Endothelial cell of umbilical vein (primary cell): ENCODE results near the gene SLC27A4. TPM values are rescaled to one million over a fixed set of nuclear protein-coding genes. Genes with fewer than 3 reads are reported as not detected.

Source experiments
- BruUV-seq: library from RNA; stranded (reverse); fragments of 400-500 nt; replicated peaks from 2 replicates; lab custom pipeline; 2021; lab: Mats Ljungman, UMichigan
- CTCF ChIA-PET: fragments of 300-600, 350-600 bp; sonication (Branson Sonifier 250); formaldehyde crosslinking; loops from one replicate; lab custom pipeline; 2021; ENCODE audit warnings: antibody characterized with exemption, inconsistent platforms; lab: Charles Lee
- POLR2A ChIA-PET: fragments of 300-600, 350-600 bp; sonication (Branson Sonifier 250); formaldehyde crosslinking; loops from one replicate; lab custom pipeline; 2021; ENCODE audit warnings: antibody characterized with exemption, inconsistent platforms; lab: Charles Lee
- DNase-seq: peaks from one replicate; pipeline ENCODE4 v3.0.0-alpha.2; 2011; ENCODE audit warnings: low read depth, low spot score
- FAIRE-seq: peaks from 2 replicates; lab custom pipeline; 2011; peaks lifted over from hg19 to GRCh38; lab: Jason Lieb, UNC
- H2AFZ ChIP-seq: 2 replicates; pipeline ENCODE4 v1.6.0; 2012; ENCODE audit warnings: low read depth, low read length, control low read depth, inconsistent platforms
- H3K27ac ChIP-seq: 2 replicates; pipeline ENCODE4 v1.5.1; 2011; ENCODE audit warnings: low read depth, mild to moderate bottlenecking, control low read depth, low read length, moderate library complexity; ENCODE audit not compliant: insufficient read depth
- H3K27me3 ChIP-seq, 2 experiments: 2 replicates each; pipeline versions ENCODE4 v1.6.0 to v1.6.1; 2011; ENCODE audit warnings: low read length in 2 of 2, mixed read lengths in 1 of 2; ENCODE audit not compliant: control insufficient read depth in 2 of 2, insufficient read depth in 2 of 2
- H3K36me3 ChIP-seq, 2 experiments: 2 replicates in 1 of 2; 3 replicates in 1 of 2; pipeline ENCODE4 v1.5.1; 2011; ENCODE audit warnings: low read length in 2 of 2, mild to moderate bottlenecking in 1 of 2, moderate library complexity in 1 of 2; ENCODE audit not compliant: control insufficient read depth in 2 of 2, insufficient read depth in 2 of 2; ENCODE audit errors: extremely low read depth in 1 of 2
- H3K4me1 ChIP-seq: 3 replicates; pipeline ENCODE4 v1.5.1; 2011; ENCODE audit warnings: mild to moderate bottlenecking, low read length; ENCODE audit not compliant: control insufficient read depth, insufficient read depth; ENCODE audit errors: extremely low read depth
- H3K4me2 ChIP-seq: 2 replicates; pipeline ENCODE4 v1.6.1; 2011; ENCODE audit warnings: low read length, control low read depth, mixed read lengths; ENCODE audit not compliant: insufficient read depth
- H3K4me3 ChIP-seq, 3 experiments: fragments of 200-600 bp in 1 of 3; sonication (generic), shearing (Covaris generic) in 1 of 3; replicated peaks in 1 of 3; 2 replicates each; pipeline ENCODE4 v1.5.1; 2011 to 2016; ENCODE audit warnings: control low read depth in 3 of 3, low read length in 3 of 3, mild to moderate bottlenecking in 2 of 3, inconsistent platforms in 1 of 3, low read depth in 1 of 3, moderate library complexity in 1 of 3; ENCODE audit not compliant: insufficient read depth in 1 of 3
- H3K79me2 ChIP-seq: 2 replicates; pipeline ENCODE4 v1.6.0; 2012; ENCODE audit warnings: low read length, inconsistent platforms; ENCODE audit not compliant: control insufficient read depth, insufficient read depth
- H3K9ac ChIP-seq: replicated peaks from 2 replicates; pipeline ENCODE3; 2011; ENCODE audit warnings: low read length, control low read depth; ENCODE audit not compliant: insufficient read depth; ENCODE audit errors: extremely low read depth
- H3K9me1 ChIP-seq: replicated peaks from 3 replicates; pipeline ENCODE4 v1.6.0; 2011; ENCODE audit warnings: mild to moderate bottlenecking, low read length; ENCODE audit not compliant: control insufficient read depth, insufficient read depth; ENCODE audit errors: extremely low read depth
- H3K9me3 ChIP-seq: replicated peaks from 2 replicates; pipeline ENCODE4 v1.5.1; 2012; ENCODE audit warnings: low read length, inconsistent platforms; ENCODE audit not compliant: control insufficient read depth, insufficient read depth
- H4K20me1 ChIP-seq: replicated peaks from 2 replicates; pipeline ENCODE3; 2011; ENCODE audit warnings: mild to moderate bottlenecking, low read length; ENCODE audit not compliant: control insufficient read depth, insufficient read depth; ENCODE audit errors: extremely low read depth
- CTCF ChIP-seq, 2 donors: IDR thresholded peaks; 1 replicate in 1 of 2; 2 replicates in 1 of 2; pipeline ENCODE4 v1.5.1; 2011; ENCODE audit warnings: low read length in 2 of 2, mild to moderate bottlenecking in 2 of 2, moderate library complexity in 2 of 2, control low read depth in 1 of 2, inconsistent platforms in 1 of 2, low read depth in 1 of 2; ENCODE audit not compliant: insufficient read depth in 1 of 2; ENCODE audit errors: extremely low read depth in 1 of 2
- EZH2 ChIP-seq: IDR thresholded peaks from 2 replicates; pipeline ENCODE4 v1.6.1; 2012; ENCODE audit warnings: borderline replicate concordance, low read depth, mild to moderate bottlenecking, moderate library complexity, low read length, inconsistent platforms; ENCODE audit not compliant: severe bottlenecking
- FOS ChIP-seq: IDR thresholded peaks from 2 replicates; pipeline ENCODE4 v1.6.1; 2011; ENCODE audit warnings: mild to moderate bottlenecking, low read length, moderate library complexity, borderline replicate concordance; ENCODE audit not compliant: insufficient read depth
- JUN ChIP-seq: IDR thresholded peaks from 2 replicates; pipeline ENCODE4 v1.6.1; 2011; ENCODE audit warnings: borderline replicate concordance, low read depth; ENCODE audit not compliant: insufficient read length, insufficient read depth
- MAX ChIP-seq: IDR thresholded peaks from 2 replicates; pipeline ENCODE4 v1.6.1; 2011; ENCODE audit not compliant: insufficient read depth, insufficient read length
- MYC ChIP-seq: IDR thresholded peaks from one replicate; pipeline ENCODE4 v1.6.1; 2011; ENCODE audit warnings: mild to moderate bottlenecking, low read depth, low read length
- POLR2AphosphoS5 ChIP-seq: IDR thresholded peaks from 2 replicates; pipeline ENCODE4 v1.6.1; 2012; ENCODE audit warnings: low read depth, mild to moderate bottlenecking, control low read depth, low read length, moderate library complexity; ENCODE audit not compliant: insufficient read depth
- dilution Hi-C: fragments of 300-500 bp; cut with MboI; formaldehyde crosslinking; loops from one replicate; pipeline ENCODE4 v1.15.0; 2019; ENCODE audit warnings: low sequenced_read_pairs; ENCODE audit not compliant: extremely low pct_ligation_motif_present
- intact Hi-C: fragments of 100-400 bp; cut with micrococcal nuclease; formaldehyde crosslinking; loops from one replicate; pipeline ENCODE4 v1.10.0; 2022
- polyA plus RNA-seq, 4 experiments: library from polyadenylated mRNA; depleted of rRNA in 3 of 4; stranded (reverse) in 3 of 4; unstranded in 1 of 4; fragments of >200 nt; gene quantifications; 2 replicates each; pipeline versions ENCODE4 v1.2.1 to v1.2.3, GENCODE V29; 2011 to 2012; ENCODE audit warnings: missing spikeins in 1 of 4
- total RNA-seq: library from RNA; stranded (reverse); gene quantifications from 2 replicates; pipeline ENCODE4 v1.2.3, GENCODE V29; 2021

SLC27A4 gene
- total and polyA plus RNA-seq, 2 donors (not counting 3 experiments of a cell fraction or from before 2014, with no cell fraction given), result 29.9 to 35.0 TPM

GRCh38 chr9:128369024-128369706 lies 28.8 kb downstream of the SLC27A4 start:
- no peaks in the 10 kb centered on the region for H3K27me3 ChIP-seq
- TF ChIP-seq MAX (no peak), MYC (no peak), EZH2 (no peak), JUN (no peak), POLR2AphosphoS5 (no peak), FOS (no peak), CTCF (IDR thresholded peaks at IDR 0.05; ENCODE audit: extremely low read depth in 1 of 2, insufficient read depth in 1 of 2, low read depth in 1 of 2, low read length in 2 of 2) (no peak)
- CTCF ChIA-PET, result interaction anchor here (0.9 to 1.1 kb wide), 2 partner anchors 28 to 51 kb away, joined by 3 read pairs; no protein-coding TSS in a partner anchor
- H4K20me1 ChIP-seq, result no peaks in the 10 kb centered on the region
- DNase-seq, result no peak
- H3K9me1 ChIP-seq, result no peaks in the 10 kb centered on the region
- peaks cover 28% of the 10 kb centered on the region for H3K79me2 ChIP-seq
- dilution Hi-C loops (no loop called here), intact Hi-C loops (no loop called here)
- H3K9me3 ChIP-seq, result no peaks in the 10 kb centered on the region
- no peaks in the 10 kb centered on the region for H3K36me3 ChIP-seq
- no peak overlapping the region for H2AFZ ChIP-seq
- H3K4me2 ChIP-seq, result no peak overlapping the region
- no peak overlapping the region for H3K9ac ChIP-seq
- H3K4me1 ChIP-seq, result peaks cover 23% of the 10 kb centered on the region
- POLR2A ChIA-PET, result no interaction called here
- BruUV-seq, result no TSS peak
- FAIRE-seq, result no peak
- H3K27ac ChIP-seq, result no peak overlapping the region
- H3K4me3 ChIP-seq, result no peak overlapping the region
